Measurements from ENCODE around the gene HBQ1.
"Not testable (repeated sequence)": the region's sequence is repeated elsewhere in the genome, so short reads cannot be mapped to it uniquely, and the experiment has no call there.

Gene HBQ1

GRCh38 chr16:176477-177382, 3.5 kb upstream of the HBQ1 start, which contains the start of gene HBA1:
Gene HBA1, plus strand, starts transcription at chr16:176680. Its CDS starts 37 bp downstream, at chr16:176717.
- DNase-seq (ENCODE audit: low read depth): not testable (repeated sequence)

- DNase-seq (ENCODE audit: low read depth): no peak
These were observed 2.9 kb upstream of the HBQ1 start for GRCh38 chr16:177394-177822.

GRCh38 chr16:177981-178667, 2.1 kb upstream of the HBQ1 start:
- DNase-seq (ENCODE audit: low read depth): no peak

GRCh38 chr16:178668-179015, 1.6 kb upstream of the HBQ1 start:
- DNase-seq (ENCODE audit: low read depth): no peak

GRCh38 chr16:179211-180092, 807 bp upstream of the HBQ1 start:
- DNase-seq (ENCODE audit: low read depth): no peak

GRCh38 chr16:180681-181564, 664 bp downstream of the HBQ1 start:
- DNase-seq (ENCODE audit: low read depth): peak; percentile 81

GRCh38 chr16:181565-182021, 1.3 kb downstream of the HBQ1 start:
- DNase-seq (ENCODE audit: low read depth): no peak

- no peak for DNase-seq (ENCODE audit: low read depth)
These were observed 2.7 kb downstream of the HBQ1 start for GRCh38 chr16:183005-183404.

GRCh38 chr16:185213-185612, 5.0 kb downstream of the HBQ1 start:
- DNase-seq (ENCODE audit: low read depth): no peak

- DNase-seq (ENCODE audit: low read depth): no peak
These were observed 5.4 kb downstream of the HBQ1 start for GRCh38 chr16:185691-186090.

- DNase-seq (ENCODE audit: low read depth): no peak
These were observed 7.1 kb downstream of the HBQ1 start for GRCh38 chr16:187330-187729.

- DNase-seq (ENCODE audit: low read depth): peak; percentile 20
These were observed 8.4 kb downstream of the HBQ1 start for GRCh38 chr16:188674-189073.

- no peak for DNase-seq (ENCODE audit: low read depth)
These were observed 9.4 kb downstream of the HBQ1 start for GRCh38 chr16:189604-190186.

- DNase-seq (ENCODE audit: low read depth): no peak
These were observed 11.6 kb downstream of the HBQ1 start for GRCh38 chr16:191831-192230.

GRCh38 chr16:192686-193085, 12.4 kb downstream of the HBQ1 start:
- DNase-seq (ENCODE audit: low read depth): no peak

GRCh38 chr16:193441-193840, 13.2 kb downstream of the HBQ1 start:
- no peak for DNase-seq (ENCODE audit: low read depth)

GRCh38 chr16:194516-194915, 14.3 kb downstream of the HBQ1 start:
- no peak for DNase-seq (ENCODE audit: low read depth)

- DNase-seq (ENCODE audit: low read depth): no peak
These were observed 20.1 kb downstream of the HBQ1 start for GRCh38 chr16:200388-200787.

- DNase-seq (ENCODE audit: low read depth): no peak
These were observed 23.0 kb downstream of the HBQ1 start for GRCh38 chr16:203246-203645.

GRCh38 chr16:204046-204445, 23.8 kb downstream of the HBQ1 start:
- DNase-seq (ENCODE audit: low read depth): not testable (repeated sequence)

- DNase-seq (ENCODE audit: low read depth): not testable (repeated sequence)
These were observed 29.1 kb downstream of the HBQ1 start for GRCh38 chr16:209359-209758.
